A673 (cell line): ENCODE measurements around the gene PELI2. TPM values are rescaled to one million over a fixed set of nuclear protein-coding genes. Genes with fewer than 3 reads are reported as not detected.

Source experiments
- BruUV-seq: library from RNA; stranded (reverse); fragments of 400-500 nt; replicated peaks from 2 replicates; lab custom pipeline; 2021; lab: Mats Ljungman, UMichigan
- CTCF ChIA-PET: fragments of 300-600 bp; sonication (Branson Sonifier 250); formaldehyde crosslinking; loops from one replicate; lab custom pipeline; 2022; ENCODE audit warnings: antibody characterized with exemption; lab: Charles Lee
- POLR2A ChIA-PET: fragments of 300-600 bp; sonication (Branson Sonifier 250); formaldehyde crosslinking; loops from one replicate; lab custom pipeline; 2022; ENCODE audit warnings: antibody characterized with exemption; ENCODE audit not compliant: low non-redundant PET; lab: Charles Lee
- DNase-seq: peaks from one replicate; pipeline ENCODE4 v3.0.0-alpha.2; 2015; ENCODE audit warnings: low spot score
- H3K27ac ChIP-seq: fragments of 200-600 bp; sonication (generic); 2 replicates; pipeline ENCODE4 v1.5.1; 2016; ENCODE audit warnings: mixed run types, low read depth, mild to moderate bottlenecking, mixed read lengths, antibody characterized with exemption, low read length; ENCODE audit not compliant: poor library complexity, severe bottlenecking
- H3K27me3 ChIP-seq: fragments of 200-600 bp; sonication (generic); replicated peaks from 2 replicates; pipeline ENCODE4 v1.6.1; 2017; ENCODE audit warnings: mixed run types, low read depth, mild to moderate bottlenecking, mixed read lengths, antibody characterized with exemption, low read length; ENCODE audit not compliant: insufficient read depth, poor library complexity
- H3K36me3 ChIP-seq: fragments of 200-600 bp; sonication (generic); 2 replicates; pipeline ENCODE4 v1.6.1; 2016; ENCODE audit warnings: mixed run types, mild to moderate bottlenecking, mixed read lengths, antibody characterized with exemption, low read length; ENCODE audit not compliant: insufficient read depth, poor library complexity, severe bottlenecking
- H3K4me1 ChIP-seq: fragments of 200-600 bp; sonication (generic); 2 replicates; pipeline ENCODE4 v1.6.1; 2017; ENCODE audit warnings: mixed run types, mild to moderate bottlenecking, mixed read lengths, antibody characterized with exemption, low read length; ENCODE audit not compliant: insufficient read depth, poor library complexity, severe bottlenecking
- H3K4me3 ChIP-seq: fragments of 200-600 bp; sonication (generic); 2 replicates; pipeline ENCODE4 v1.5.1; 2016; ENCODE audit warnings: low read depth, mixed run types, mild to moderate bottlenecking, mixed read lengths, low read length; ENCODE audit not compliant: poor library complexity, severe bottlenecking
- H3K9me3 ChIP-seq: fragments of 200-600 bp; sonication (generic); 2 replicates; pipeline ENCODE4 v1.6.1; 2016; ENCODE audit warnings: mixed run types, low read depth, mild to moderate bottlenecking, mixed read lengths, antibody characterized with exemption, low read length; ENCODE audit not compliant: poor library complexity, severe bottlenecking
- EZH2 ChIP-seq: fragments of 200-600 bp; sonication (generic); IDR thresholded peaks from 2 replicates; pipeline ENCODE4 v1.6.1; 2017; ENCODE audit warnings: borderline replicate concordance, low read depth, mild to moderate bottlenecking, mixed read lengths, antibody characterized with exemption, low read length; ENCODE audit not compliant: poor library complexity, severe bottlenecking
- intact Hi-C: fragments of 100-400 bp; cut with micrococcal nuclease; formaldehyde crosslinking; loops from one replicate; pipeline ENCODE4 v1.10.0; 2022; ENCODE audit not compliant: unreplicated experiment
- total RNA-seq: library from RNA; stranded (reverse); gene quantifications from 2 replicates; pipeline ENCODE4 v1.2.3, GENCODE V29; 2021
- TF ChIP-seq, protein P1 (sequence below): fragments of 300-800, 200-600 bp; sonication (generic); conservative IDR thresholded peaks from 2 replicates; pipeline ENCODE4 v1.5.1; 2017; ENCODE audit warnings: low read depth, mild to moderate bottlenecking, antibody characterized with exemption, low read length, moderate library complexity, mixed read lengths

Gene PELI2
- total RNA-seq, 1 experiment from 2014 or later: 5.5 TPM

DNA sequence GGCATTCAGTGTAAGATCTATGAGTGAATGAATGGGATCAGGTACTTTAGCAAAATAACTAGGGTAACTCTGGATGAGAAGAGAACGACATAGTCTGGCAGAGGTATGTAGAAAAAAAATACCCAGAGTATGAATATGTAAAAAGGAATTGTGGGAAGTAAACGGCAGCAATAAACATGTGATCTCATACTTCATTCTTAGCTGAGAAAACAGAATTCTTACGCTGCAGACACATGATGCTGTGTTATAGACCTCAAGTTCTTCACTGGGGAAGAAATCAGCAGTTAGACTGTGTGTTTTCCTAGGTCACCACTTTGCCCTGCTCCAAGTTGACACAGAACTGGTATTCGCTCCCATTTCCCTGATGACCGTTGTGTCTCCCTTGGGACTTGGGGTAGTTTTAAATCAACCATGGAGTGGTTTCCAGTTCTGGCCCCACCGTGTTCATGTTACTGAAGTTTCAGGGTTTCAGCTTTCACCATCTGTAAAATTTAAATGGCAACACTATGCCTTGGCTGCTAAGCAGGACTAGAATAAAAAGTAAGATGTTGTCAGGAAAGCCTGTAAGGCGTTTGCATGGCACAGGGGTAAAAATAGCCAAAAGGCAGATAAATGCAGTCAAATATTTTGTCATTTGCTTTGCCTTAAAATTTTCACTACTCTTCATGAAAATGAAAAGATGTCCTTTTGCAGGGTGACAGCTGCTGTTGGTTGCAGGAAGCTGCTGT lies 223.7 kb downstream of the PELI2 start:
- CTCF ChIA-PET: no interaction called here
- Histone ChIP-seq H3K9me3 (no peaks in the 10 kb centered on the region), H3K27ac (no peak overlapping the region), H3K36me3 (no peaks in the 10 kb centered on the region), H3K4me1 (peaks cover 23% of the 10 kb centered on the region), H3K4me3 (no peak overlapping the region), H3K27me3 (no peaks in the 10 kb centered on the region)
- POLR2A ChIA-PET: interaction anchor here (0.7 kb wide), 1 partner anchor 29 kb away, joined by 6 read pairs; no protein-coding TSS in a partner anchor
- BruUV-seq: no TSS peak
- TF ChIP-seq, protein P1, sequence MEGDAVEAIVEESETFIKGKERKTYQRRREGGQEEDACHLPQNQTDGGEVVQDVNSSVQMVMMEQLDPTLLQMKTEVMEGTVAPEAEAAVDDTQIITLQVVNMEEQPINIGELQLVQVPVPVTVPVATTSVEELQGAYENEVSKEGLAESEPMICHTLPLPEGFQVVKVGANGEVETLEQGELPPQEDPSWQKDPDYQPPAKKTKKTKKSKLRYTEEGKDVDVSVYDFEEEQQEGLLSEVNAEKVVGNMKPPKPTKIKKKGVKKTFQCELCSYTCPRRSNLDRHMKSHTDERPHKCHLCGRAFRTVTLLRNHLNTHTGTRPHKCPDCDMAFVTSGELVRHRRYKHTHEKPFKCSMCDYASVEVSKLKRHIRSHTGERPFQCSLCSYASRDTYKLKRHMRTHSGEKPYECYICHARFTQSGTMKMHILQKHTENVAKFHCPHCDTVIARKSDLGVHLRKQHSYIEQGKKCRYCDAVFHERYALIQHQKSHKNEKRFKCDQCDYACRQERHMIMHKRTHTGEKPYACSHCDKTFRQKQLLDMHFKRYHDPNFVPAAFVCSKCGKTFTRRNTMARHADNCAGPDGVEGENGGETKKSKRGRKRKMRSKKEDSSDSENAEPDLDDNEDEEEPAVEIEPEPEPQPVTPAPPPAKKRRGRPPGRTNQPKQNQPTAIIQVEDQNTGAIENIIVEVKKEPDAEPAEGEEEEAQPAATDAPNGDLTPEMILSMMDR: no peak
- TF ChIP-seq EZH2: no peak
- intact Hi-C loops: loop anchor here (5.0 to 10.0 kb wide), 7 partner anchors 80 to 905 kb away; partner anchors contain the start of gene PELI2
- no peak for DNase-seq

DNA sequence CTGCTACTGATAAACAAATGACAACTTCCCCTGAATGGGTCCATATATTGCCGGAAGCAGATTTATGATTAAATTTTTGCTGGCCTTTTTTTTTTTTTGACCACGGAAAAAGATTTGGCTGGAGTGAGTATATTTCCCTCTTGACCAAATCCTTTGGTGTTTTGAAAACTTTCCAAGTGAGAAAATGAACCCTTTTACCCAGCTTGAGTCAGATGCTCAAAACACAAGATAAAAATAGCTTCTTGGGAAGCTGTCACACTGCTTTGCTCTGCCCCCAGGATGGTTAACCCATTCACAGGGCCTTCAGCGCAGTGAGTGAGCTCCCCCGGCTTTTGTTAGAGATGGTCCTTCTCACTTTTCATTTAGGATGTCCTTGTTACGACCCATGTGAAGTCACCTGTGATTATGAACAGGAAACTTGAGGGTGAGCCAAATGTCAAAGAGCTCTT lies 224.3 kb downstream of the PELI2 start:
- Histone ChIP-seq H3K27me3 (no peaks in the 10 kb centered on the region), H3K4me1 (peaks cover 23% of the 10 kb centered on the region), H3K9me3 (no peaks in the 10 kb centered on the region), H3K4me3 (no peak overlapping the region), H3K36me3 (no peaks in the 10 kb centered on the region), H3K27ac (no peak overlapping the region)
- DNase-seq: no peak
- intact Hi-C loops: loop anchor here (5.0 to 10.0 kb wide), 7 partner anchors 80 to 905 kb away; partner anchors contain the start of gene PELI2
- no TSS peak for BruUV-seq
- TF ChIP-seq, protein P1: no peak
- no peak for TF ChIP-seq EZH2
- ChIA-PET CTCF (interaction anchor here (0.7 kb wide), 1 partner anchor 34 kb away, joined by 4 read pairs; no protein-coding TSS in a partner anchor), POLR2A (interaction anchor here (0.7 kb wide), 1 partner anchor 29 kb away, joined by 6 read pairs; no protein-coding TSS in a partner anchor)

DNA sequence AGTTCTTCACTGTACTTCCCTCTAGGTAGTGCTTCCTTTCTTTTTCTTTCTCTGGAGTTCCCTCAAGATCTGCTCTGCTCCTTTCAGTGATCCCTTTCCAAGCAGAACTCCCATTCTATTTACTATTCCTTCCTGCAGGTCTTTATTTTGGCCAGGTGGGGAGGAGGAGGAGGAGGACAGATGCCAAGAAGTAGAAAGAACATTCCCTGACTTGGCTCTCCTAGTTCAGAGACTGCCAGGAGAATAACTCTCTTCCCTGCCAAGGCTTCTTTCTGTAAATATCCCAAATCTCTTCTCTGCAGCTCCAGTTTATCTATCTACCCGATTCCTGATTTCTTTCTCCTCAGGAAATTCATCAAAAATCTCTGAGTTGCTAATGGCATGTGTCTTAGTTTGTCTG lies 231.7 kb downstream of the PELI2 start:
- Histone ChIP-seq H3K27me3 (no peaks in the 10 kb centered on the region), H3K4me1 (peaks cover 4% of the 10 kb centered on the region), H3K4me3 (no peak overlapping the region), H3K36me3 (no peaks in the 10 kb centered on the region), H3K27ac (no peak overlapping the region), H3K9me3 (no peaks in the 10 kb centered on the region)
- no TSS peak for BruUV-seq
- ChIA-PET POLR2A (no interaction called here), CTCF (no interaction called here)
- no peak for DNase-seq
- TF ChIP-seq, protein P1: no peak
- TF ChIP-seq EZH2: no peak
- intact Hi-C loops: loop anchor here (10.0 kb wide), 2 partner anchors 235 to 505 kb away; partner anchors contain the start of gene PELI2
